ENCODE data around the gene GALNT18. TPM values are rescaled to one million over a fixed set of nuclear protein-coding genes. Genes with fewer than 3 reads are reported as not detected.

Gene GALNT18
- total and polyA plus RNA-seq, 9 donors = 3.0 to 13.2 (median 7.7) TPM

DNA sequence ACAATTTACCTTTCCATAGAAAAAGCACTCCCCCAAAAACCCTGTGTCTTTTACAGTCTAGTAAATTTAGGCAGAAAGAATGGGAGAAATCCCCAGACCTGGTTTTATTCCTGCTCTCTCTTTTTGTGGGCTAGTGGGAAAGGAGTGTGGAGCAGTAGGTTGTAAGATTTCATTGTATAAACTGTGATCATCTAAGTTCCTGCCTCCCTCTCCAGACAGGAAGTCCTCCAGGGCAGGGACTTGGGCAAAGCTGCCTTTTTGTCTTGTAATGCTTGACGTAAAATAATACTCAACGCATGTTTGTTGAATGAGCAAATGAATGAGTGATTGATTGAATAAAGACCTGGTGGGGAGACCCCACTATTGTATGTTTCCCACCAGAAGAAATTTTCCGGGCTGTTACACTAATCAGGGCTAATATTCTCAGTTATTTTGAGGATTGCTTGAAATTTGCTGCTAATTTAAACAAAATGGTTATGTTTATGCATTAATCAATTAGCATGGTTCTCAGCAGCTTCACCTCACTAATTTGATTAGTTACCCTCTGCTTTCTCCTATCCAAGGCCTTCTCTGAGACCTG is 305.1 kb downstream of the GALNT18 start:
- no peak for DNase-seq
- no peaks in the 10 kb centered on the region for H3K9me3 ChIP-seq
- intact Hi-C loops (cut with DNase I) = no loop called here
- TF ChIP-seq, protein P1, sequence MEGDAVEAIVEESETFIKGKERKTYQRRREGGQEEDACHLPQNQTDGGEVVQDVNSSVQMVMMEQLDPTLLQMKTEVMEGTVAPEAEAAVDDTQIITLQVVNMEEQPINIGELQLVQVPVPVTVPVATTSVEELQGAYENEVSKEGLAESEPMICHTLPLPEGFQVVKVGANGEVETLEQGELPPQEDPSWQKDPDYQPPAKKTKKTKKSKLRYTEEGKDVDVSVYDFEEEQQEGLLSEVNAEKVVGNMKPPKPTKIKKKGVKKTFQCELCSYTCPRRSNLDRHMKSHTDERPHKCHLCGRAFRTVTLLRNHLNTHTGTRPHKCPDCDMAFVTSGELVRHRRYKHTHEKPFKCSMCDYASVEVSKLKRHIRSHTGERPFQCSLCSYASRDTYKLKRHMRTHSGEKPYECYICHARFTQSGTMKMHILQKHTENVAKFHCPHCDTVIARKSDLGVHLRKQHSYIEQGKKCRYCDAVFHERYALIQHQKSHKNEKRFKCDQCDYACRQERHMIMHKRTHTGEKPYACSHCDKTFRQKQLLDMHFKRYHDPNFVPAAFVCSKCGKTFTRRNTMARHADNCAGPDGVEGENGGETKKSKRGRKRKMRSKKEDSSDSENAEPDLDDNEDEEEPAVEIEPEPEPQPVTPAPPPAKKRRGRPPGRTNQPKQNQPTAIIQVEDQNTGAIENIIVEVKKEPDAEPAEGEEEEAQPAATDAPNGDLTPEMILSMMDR (IDR thresholded peaks at IDR 0.05) = no peak
- no peak for TF ChIP-seq POLR2A (IDR thresholded peaks at IDR 0.05)
- no peak for TF ChIP-seq EP300 (IDR thresholded peaks at IDR 0.05)
- H3K36me3 ChIP-seq = no peaks in the 10 kb centered on the region
- H3K4me1 ChIP-seq (ENCODE audit: insufficient read depth) = peaks cover 9% of the 10 kb centered on the region
- H3K27me3 ChIP-seq = no peaks in the 10 kb centered on the region
- H3K4me3 ChIP-seq = no peak overlapping the region
- 88 to 97% (median 93%) methylated on average over 3 of the region's 3 CpGs for WGBS, 3 donors
- H3K27ac ChIP-seq = no peak overlapping the region

DNA sequence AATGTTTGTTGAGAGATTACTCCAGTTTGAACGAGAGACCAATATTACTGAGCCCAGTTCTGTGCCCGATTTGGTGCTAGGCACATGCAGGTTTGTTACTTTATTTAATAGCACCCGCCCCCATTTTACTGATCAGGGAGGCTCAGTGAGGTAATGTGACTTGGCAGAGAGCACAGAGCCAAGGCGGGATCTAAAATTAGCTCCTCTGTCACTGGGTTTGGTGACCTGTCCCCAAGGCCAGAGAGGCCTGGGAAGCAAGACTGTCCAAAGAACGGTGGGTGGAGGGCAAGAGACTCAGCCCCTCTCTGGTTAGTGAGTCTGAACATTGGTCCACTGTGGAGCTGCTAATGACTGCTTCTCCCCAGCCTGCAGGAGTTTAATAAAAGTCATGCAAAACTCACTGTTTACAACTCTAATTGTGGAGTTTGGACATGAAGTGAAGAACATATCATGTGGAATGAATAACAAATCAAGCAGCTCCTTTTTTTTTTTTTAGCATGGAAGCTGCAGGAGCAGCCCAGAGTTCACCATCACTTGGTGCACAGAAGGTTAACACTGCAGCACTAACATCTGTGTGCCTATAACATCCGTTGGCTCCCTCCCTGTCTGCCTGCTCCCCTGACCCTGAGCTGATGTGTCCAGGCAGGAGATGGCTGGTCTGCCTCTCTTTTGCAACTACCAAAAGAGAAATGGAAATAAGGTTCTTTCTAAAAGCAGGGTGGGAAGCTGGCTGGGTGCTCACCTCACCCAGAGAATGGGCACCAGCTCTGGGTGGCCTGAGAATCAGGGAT is 307.7 kb downstream of the GALNT18 start:
- no peaks in the 10 kb centered on the region for H3K36me3 ChIP-seq
- H3K27me3 ChIP-seq = no peaks in the 10 kb centered on the region
- H3K27ac ChIP-seq = no peak overlapping the region
- H3K9me3 ChIP-seq = no peaks in the 10 kb centered on the region
- H3K4me3 ChIP-seq = no peak overlapping the region
- H3K4me1 ChIP-seq (ENCODE audit: insufficient read depth) = peaks cover 5% of the 10 kb centered on the region
- DNase-seq = peak in 3 of 5 donors; percentile 25 to 47 (median 44)
- WGBS, 3 donors = 14 to 36% (median 22%) methylated on average over 6 of the region's 6 CpGs
- intact Hi-C loops (cut with DNase I) = no loop called here
- TF ChIP-seq POLR2A (IDR thresholded peaks at IDR 0.05) (no peak), EP300 (IDR thresholded peaks at IDR 0.05) (no peak)
- TF ChIP-seq, protein P1 (IDR thresholded peaks at IDR 0.05) = no peak

DNA sequence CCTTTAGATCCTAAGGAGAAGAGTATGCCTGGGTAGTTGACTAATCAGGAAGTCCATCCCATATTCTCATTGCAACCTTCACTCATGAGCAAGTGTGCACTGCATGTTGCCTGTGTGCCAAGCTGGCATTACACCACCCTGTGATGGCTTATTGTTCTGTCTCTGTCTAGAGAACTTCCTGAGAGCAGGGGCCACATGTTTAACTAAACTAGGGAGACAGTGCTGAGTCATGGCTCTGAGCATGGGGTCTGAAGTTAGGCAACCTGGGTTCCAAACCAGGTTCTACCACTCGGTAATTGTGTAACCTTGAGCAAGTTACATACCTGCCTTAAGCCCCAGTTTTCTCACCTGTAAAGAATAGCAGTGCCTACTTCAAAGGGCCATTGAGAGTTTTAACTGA is 308.4 kb downstream of the GALNT18 start:
- DNase-seq = no peak
- H3K27ac ChIP-seq = no peak overlapping the region

DNA sequence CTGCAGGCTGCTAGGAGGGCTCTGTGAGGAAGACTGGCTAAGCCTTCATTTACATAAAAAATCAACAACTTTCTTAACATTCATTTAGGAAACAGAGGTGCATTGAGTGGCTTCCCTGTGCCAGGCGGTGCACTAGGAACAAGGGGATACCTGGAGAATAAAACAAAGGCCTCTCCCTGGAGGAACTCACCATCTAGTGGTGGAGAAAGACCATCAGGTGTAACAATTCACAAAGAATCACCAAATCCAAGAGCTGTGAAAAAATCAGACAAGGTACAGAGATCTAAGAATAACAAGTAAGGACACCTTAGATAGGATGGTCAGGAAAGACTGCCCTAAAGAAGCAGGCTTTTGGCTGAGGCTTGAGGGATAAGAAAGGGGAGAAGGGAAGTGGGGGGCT is 309.1 kb downstream of the GALNT18 start:
- DNase-seq = no peak
- no peak for TF ChIP-seq POLR2A (IDR thresholded peaks at IDR 0.05)
- no peak for TF ChIP-seq EP300 (IDR thresholded peaks at IDR 0.05)
- TF ChIP-seq, protein P1 (IDR thresholded peaks at IDR 0.05) = no peak
- no peaks in the 10 kb centered on the region for H3K27me3 ChIP-seq

More for the DNA sequence above, 308.4 kb downstream of the GALNT18 start:
- whole genome bisulfite sequencing, 3 donors = 80 to 87% (median 84%) methylated on average over 1 of the region's 1 CpG
- Histone ChIP-seq H3K36me3 (no peaks in the 10 kb centered on the region), H3K27me3 (no peaks in the 10 kb centered on the region), H3K4me1 (ENCODE audit: insufficient read depth) (peaks cover 5% of the 10 kb centered on the region), H3K4me3 (no peak overlapping the region), H3K9me3 (no peaks in the 10 kb centered on the region)
- TF ChIP-seq, protein P1 (IDR thresholded peaks at IDR 0.05) = no peak
- TF ChIP-seq POLR2A (IDR thresholded peaks at IDR 0.05) (no peak), EP300 (IDR thresholded peaks at IDR 0.05) (no peak)
- intact Hi-C loops (cut with DNase I) = no loop called here

More for the DNA sequence above, 309.1 kb downstream of the GALNT18 start:
- 93 to 100% (median 97%) methylated on average over 1 of the region's 1 CpG for WGBS, 3 donors
- Histone ChIP-seq H3K4me3 (no peak overlapping the region), H3K9me3 (no peaks in the 10 kb centered on the region), H3K4me1 (ENCODE audit: insufficient read depth) (peaks cover 5% of the 10 kb centered on the region), H3K27ac (no peak overlapping the region), H3K36me3 (no peaks in the 10 kb centered on the region)
- intact Hi-C loops (cut with DNase I) = no loop called here

All from ovary (tissue), 9 donors.